Neuronal stem cell (in vitro differentiated cells): ENCODE data around the gene DGKB.

Source experiments
- DNase-seq: peaks from one replicate; pipeline ENCODE4 v3.0.0-alpha.2; 2013; ENCODE audit warnings: low spot score
- H2AFZ ChIP-seq: one replicate; pipeline ENCODE4 v1.6.1; 2013; ENCODE audit warnings: mild to moderate bottlenecking, low read length, inconsistent platforms
- H2AK5ac ChIP-seq: 2 replicates; pipeline ENCODE4 v1.6.1; 2013; ENCODE audit warnings: low read depth, mild to moderate bottlenecking, inconsistent platforms, low read length, moderate library complexity, mixed read lengths
- H2BK120ac ChIP-seq: 2 replicates; pipeline ENCODE4 v1.6.1; 2013; ENCODE audit warnings: low read depth, mild to moderate bottlenecking, inconsistent platforms, low read length, moderate library complexity, mixed read lengths
- H2BK12ac ChIP-seq: one replicate; pipeline ENCODE4 v1.6.1; 2013; ENCODE audit warnings: low read length, inconsistent platforms
- H2BK15ac ChIP-seq: 2 replicates; pipeline ENCODE4 v1.6.1; 2013; ENCODE audit warnings: mild to moderate bottlenecking, low read length, inconsistent platforms, mixed read lengths
- H2BK5ac ChIP-seq: one replicate; pipeline ENCODE4 v1.6.1; 2013; ENCODE audit warnings: inconsistent platforms, mild to moderate bottlenecking, low read length, moderate library complexity
- H3K14ac ChIP-seq: one replicate; pipeline ENCODE4 v1.6.1; 2013; ENCODE audit warnings: low read length, inconsistent platforms
- H3K18ac ChIP-seq: 2 replicates; pipeline ENCODE4 v1.6.1; 2013; ENCODE audit warnings: low read length, inconsistent platforms
- H3K23ac ChIP-seq: 2 replicates; pipeline ENCODE4 v1.6.1; 2013; ENCODE audit warnings: low read depth, mild to moderate bottlenecking, mixed read lengths, low read length, inconsistent platforms; ENCODE audit not compliant: poor library complexity
- H3K27ac ChIP-seq: replicated peaks from 3 replicates; pipeline ENCODE4 v1.5.1; 2013; ENCODE audit warnings: low read length, inconsistent platforms
- H3K27me3 ChIP-seq, 3 experiments: 2 replicates each; pipeline ENCODE4 v1.6.1; 2013; ENCODE audit warnings: low read length in 3 of 3, mild to moderate bottlenecking in 2 of 3, inconsistent platforms in 1 of 3, low read depth in 1 of 3, mixed read lengths in 1 of 3, moderate library complexity in 1 of 3; ENCODE audit not compliant: control insufficient read depth in 3 of 3, insufficient read depth in 3 of 3
- H3K36me3 ChIP-seq, 2 donors: replicated peaks in 1 of 2; 2 replicates each; pipeline ENCODE4 v1.6.1; 2013; ENCODE audit warnings: low read length in 2 of 2; ENCODE audit not compliant: control insufficient read depth in 2 of 2, insufficient read depth in 2 of 2
- H3K4ac ChIP-seq: 2 replicates; pipeline ENCODE4 v1.6.1; 2013; ENCODE audit warnings: inconsistent platforms, mild to moderate bottlenecking, low read length, moderate library complexity
- H3K4me1 ChIP-seq, 2 donors: 1 replicate in 1 of 2; 2 replicates in 1 of 2; pipeline ENCODE4 v1.6.1; 2013; ENCODE audit warnings: low read length in 2 of 2, low read depth in 1 of 2; ENCODE audit not compliant: control insufficient read depth in 2 of 2, insufficient read depth in 1 of 2
- H3K4me2 ChIP-seq: one replicate; pipeline ENCODE4 v1.6.1; 2013; ENCODE audit warnings: mild to moderate bottlenecking, low read length, inconsistent platforms; ENCODE audit not compliant: insufficient read depth, poor library complexity, severe bottlenecking
- H3K4me3 ChIP-seq, 2 donors: 2 replicates each; pipeline ENCODE4 v1.5.1; 2013; ENCODE audit warnings: low read length in 2 of 2, mild to moderate bottlenecking in 2 of 2, inconsistent platforms in 1 of 2, moderate library complexity in 1 of 2
- H3K79me1 ChIP-seq: one replicate; pipeline ENCODE4 v1.6.1; 2013; ENCODE audit warnings: low read depth, mild to moderate bottlenecking, inconsistent platforms, low read length, moderate library complexity
- H3K9ac ChIP-seq: one replicate; pipeline ENCODE4 v1.6.1; 2013; ENCODE audit warnings: mild to moderate bottlenecking, low read depth, low read length, inconsistent platforms; ENCODE audit not compliant: poor library complexity
- H3K9me3 ChIP-seq, 2 donors: replicated peaks in 1 of 2; 2 replicates each; pipeline versions ENCODE3 to v1.6.1; 2013; ENCODE audit warnings: low read length in 2 of 2, mild to moderate bottlenecking in 2 of 2, inconsistent platforms in 1 of 2, low read depth in 1 of 2, mixed read lengths in 1 of 2, moderate library complexity in 1 of 2; ENCODE audit not compliant: control insufficient read depth in 2 of 2, insufficient read depth in 1 of 2
- H4K8ac ChIP-seq: one replicate; pipeline ENCODE4 v1.6.1; 2013; ENCODE audit warnings: low read depth, mild to moderate bottlenecking, inconsistent platforms, low read length, moderate library complexity
- H4K91ac ChIP-seq: one replicate; pipeline ENCODE4 v1.6.1; 2013; ENCODE audit warnings: low read length, low read depth, mild to moderate bottlenecking, inconsistent platforms; ENCODE audit not compliant: poor library complexity
- WGBS, 2 donors: extraction: QIAGEN DNeasy Blood & Tissue Kit; methylation state at CpG; one replicate each; pipeline ENCODE4 v1.1.7; 2013; ENCODE audit warnings: missing lambda C conversion rate in 2 of 2, mixed read lengths in 1 of 2; ENCODE audit not compliant: insufficient read length in 2 of 2, insufficient replicate concordance in 1 of 2; ENCODE audit errors: extremely low coverage in 2 of 2; 5-methylcytosine and 5-hydroxymethylcytosine counted together

DGKB gene

DNA sequence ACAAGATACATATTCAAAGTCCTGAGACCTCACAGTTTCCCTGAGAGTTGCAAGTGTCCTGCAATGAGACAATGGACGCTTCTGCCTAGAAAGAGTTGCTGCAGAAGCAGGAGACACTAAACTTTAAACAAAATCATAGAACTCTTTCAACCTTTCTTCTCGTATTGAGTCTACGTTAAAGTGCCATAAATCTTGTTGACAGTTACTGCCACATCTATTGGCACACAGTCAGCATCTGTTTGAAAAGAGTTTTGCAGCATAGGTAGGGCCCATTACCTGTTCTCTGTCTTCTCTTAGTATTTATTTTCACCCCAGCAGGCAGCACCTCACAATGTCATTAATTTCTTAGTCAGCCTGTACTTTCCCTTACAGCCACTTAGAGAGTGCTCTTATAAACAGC is 577.8 kb downstream of the DGKB start:
- Histone ChIP-seq H3K36me3 (no peaks in the 10 kb centered on the region), H3K9ac (no peak overlapping the region), H3K79me1 (no peaks in the 10 kb centered on the region), H3K14ac (no peak overlapping the region), H3K18ac (no peak overlapping the region), H2BK5ac (no peak overlapping the region), H2BK120ac (no peak overlapping the region), H4K8ac (no peak overlapping the region), H2BK12ac (no peak overlapping the region), H3K27me3 (no peaks in the 10 kb centered on the region), H3K9me3 (no peaks in the 10 kb centered on the region), H3K27ac (no peak overlapping the region), H2AK5ac (no peak overlapping the region), H3K23ac (no peak overlapping the region), H2AFZ (no peak overlapping the region), H3K4me1 (peaks cover 0 to 2% of the 10 kb centered on the region in 2 donors), H3K4me3 (no peak overlapping the region), H4K91ac (no peak overlapping the region), H3K4ac (no peak overlapping the region), H3K4me2 (no peak overlapping the region), H2BK15ac (no peak overlapping the region)
- WGBS, 2 donors = no CpG with 5 or more reads among the region's 3 CpGs
- no peak for DNase-seq

DNA sequence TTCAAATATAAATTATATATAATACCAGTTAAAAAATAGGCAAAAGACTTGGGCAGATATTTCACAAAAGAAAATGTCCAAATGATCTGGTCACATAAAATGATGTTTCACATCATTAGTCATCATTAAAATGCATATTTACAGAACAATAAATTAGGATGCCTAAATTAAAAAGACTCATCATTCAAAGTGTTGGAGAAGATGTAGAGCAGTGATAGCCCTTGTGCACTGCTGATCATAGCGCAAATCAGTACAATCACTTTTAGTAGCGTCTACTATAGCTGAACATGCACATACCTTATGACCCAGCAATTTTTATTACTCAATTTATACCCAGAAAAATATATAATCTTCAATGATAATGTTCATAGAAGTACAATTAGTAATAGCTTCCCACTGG is 579.8 kb downstream of the DGKB start:
- no CpG with 5 or more reads among the region's 2 CpGs for WGBS, 2 donors
- Histone ChIP-seq H3K4me2 (no peak overlapping the region), H3K4me1 (no peaks in the 10 kb centered on the region), H3K27me3 (no peaks in the 10 kb centered on the region), H3K18ac (no peak overlapping the region), H3K9ac (no peak overlapping the region), H3K27ac (no peak overlapping the region), H2BK5ac (no peak overlapping the region), H3K36me3 (no peaks in the 10 kb centered on the region), H2AK5ac (no peak overlapping the region), H3K4ac (no peak overlapping the region), H4K91ac (no peak overlapping the region), H2BK15ac (no peak overlapping the region), H3K4me3 (no peak overlapping the region), H4K8ac (no peak overlapping the region), H2BK120ac (no peak overlapping the region), H2BK12ac (no peak overlapping the region), H3K9me3 (no peaks in the 10 kb centered on the region), H2AFZ (no peak overlapping the region), H3K23ac (no peak overlapping the region), H3K14ac (no peak overlapping the region), H3K79me1 (no peaks in the 10 kb centered on the region)
- DNase-seq = no peak

DNA sequence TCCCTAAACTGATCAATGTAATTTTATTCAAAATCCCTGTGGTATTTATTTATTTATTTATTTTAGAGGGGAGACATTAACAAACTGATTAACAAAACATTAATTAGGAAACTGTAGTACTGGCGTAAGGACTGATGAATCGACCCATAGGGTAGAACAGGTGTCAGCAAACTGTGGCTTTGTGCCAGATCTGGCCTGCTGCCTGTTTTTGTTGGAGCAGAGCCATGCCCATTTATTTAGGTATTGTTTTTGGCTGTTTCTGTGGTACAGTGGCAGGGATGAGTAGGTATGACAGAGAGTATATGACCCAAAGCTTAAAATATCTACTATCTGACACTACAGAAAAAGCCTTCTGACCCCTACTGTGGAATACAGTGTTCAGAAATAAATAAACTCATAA is 580.6 kb downstream of the DGKB start:
- Histone ChIP-seq H3K23ac (no peak overlapping the region), H3K4me2 (no peak overlapping the region), H4K91ac (no peak overlapping the region), H3K18ac (no peak overlapping the region), H2AK5ac (no peak overlapping the region), H3K27ac (no peak overlapping the region), H3K9me3 (no peaks in the 10 kb centered on the region), H3K27me3 (no peaks in the 10 kb centered on the region), H3K4ac (no peak overlapping the region), H2BK15ac (no peak overlapping the region), H3K4me1 (no peaks in the 10 kb centered on the region), H4K8ac (no peak overlapping the region), H3K36me3 (no peaks in the 10 kb centered on the region), H3K79me1 (no peaks in the 10 kb centered on the region), H2BK5ac (no peak overlapping the region), H3K9ac (no peak overlapping the region), H3K4me3 (no peak overlapping the region), H2BK12ac (no peak overlapping the region), H2AFZ (no peak overlapping the region), H3K14ac (no peak overlapping the region), H2BK120ac (no peak overlapping the region)
- DNase-seq = no peak
- no CpG with 5 or more reads among the region's 2 CpGs for WGBS, 2 donors

DNA sequence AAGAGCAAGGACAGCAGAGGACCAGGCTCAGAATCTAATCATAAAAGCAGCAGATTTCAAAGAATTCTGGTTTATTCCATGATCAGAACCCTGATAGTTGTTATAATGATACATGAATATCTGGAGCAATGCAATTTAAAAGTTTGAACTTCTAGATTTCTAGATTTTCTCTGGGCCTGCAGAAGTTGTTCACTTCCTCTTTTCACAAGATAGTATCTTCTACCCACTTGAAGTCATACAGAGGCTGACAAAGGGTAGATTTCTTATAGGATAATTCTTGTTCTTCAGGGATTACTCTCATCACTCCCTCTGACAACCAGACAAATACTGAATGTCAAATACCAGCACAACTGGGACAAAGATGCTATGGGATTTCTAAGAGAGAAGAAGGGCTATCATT is 593.1 kb downstream of the DGKB start:
- H3K4me3 ChIP-seq = no peak overlapping the region
- no peak overlapping the region for H3K27ac ChIP-seq
- H3K79me1 ChIP-seq = no peaks in the 10 kb centered on the region
- H2BK120ac ChIP-seq = no peak overlapping the region
- H4K91ac ChIP-seq = no peak overlapping the region
- no peak overlapping the region for H2AK5ac ChIP-seq
- no peak overlapping the region for H3K14ac ChIP-seq
- no peaks in the 10 kb centered on the region for H3K9me3 ChIP-seq
- H4K8ac ChIP-seq = no peak overlapping the region
- no peaks in the 10 kb centered on the region for H3K27me3 ChIP-seq
- H3K36me3 ChIP-seq = no peaks in the 10 kb centered on the region
- H3K23ac ChIP-seq = no peak overlapping the region
- H2BK5ac ChIP-seq = no peak overlapping the region
- H2BK12ac ChIP-seq = no peak overlapping the region
- no peak overlapping the region for H3K9ac ChIP-seq
- H2BK15ac ChIP-seq = no peak overlapping the region
- H3K4me2 ChIP-seq = no peak overlapping the region
- H3K4me1 ChIP-seq = peaks cover 0 to 3% of the 10 kb centered on the region in 2 donors
- H3K18ac ChIP-seq = no peak overlapping the region
- no peak overlapping the region for H3K4ac ChIP-seq
- DNase-seq = no peak
- H2AFZ ChIP-seq = no peak overlapping the region
